ENCODE measurements around the gene MGAT5. TPM values are rescaled to one million over a fixed set of nuclear protein-coding genes. Genes with fewer than 3 reads are reported as not detected.
A peak's percentile ranks its signal among the peaks of the same experiment; 100 is the strongest.

MGAT5 gene
- total and polyA plus RNA-seq, 4 donors, result 3.6 to 53.7 (median 31.3) TPM

DNA sequence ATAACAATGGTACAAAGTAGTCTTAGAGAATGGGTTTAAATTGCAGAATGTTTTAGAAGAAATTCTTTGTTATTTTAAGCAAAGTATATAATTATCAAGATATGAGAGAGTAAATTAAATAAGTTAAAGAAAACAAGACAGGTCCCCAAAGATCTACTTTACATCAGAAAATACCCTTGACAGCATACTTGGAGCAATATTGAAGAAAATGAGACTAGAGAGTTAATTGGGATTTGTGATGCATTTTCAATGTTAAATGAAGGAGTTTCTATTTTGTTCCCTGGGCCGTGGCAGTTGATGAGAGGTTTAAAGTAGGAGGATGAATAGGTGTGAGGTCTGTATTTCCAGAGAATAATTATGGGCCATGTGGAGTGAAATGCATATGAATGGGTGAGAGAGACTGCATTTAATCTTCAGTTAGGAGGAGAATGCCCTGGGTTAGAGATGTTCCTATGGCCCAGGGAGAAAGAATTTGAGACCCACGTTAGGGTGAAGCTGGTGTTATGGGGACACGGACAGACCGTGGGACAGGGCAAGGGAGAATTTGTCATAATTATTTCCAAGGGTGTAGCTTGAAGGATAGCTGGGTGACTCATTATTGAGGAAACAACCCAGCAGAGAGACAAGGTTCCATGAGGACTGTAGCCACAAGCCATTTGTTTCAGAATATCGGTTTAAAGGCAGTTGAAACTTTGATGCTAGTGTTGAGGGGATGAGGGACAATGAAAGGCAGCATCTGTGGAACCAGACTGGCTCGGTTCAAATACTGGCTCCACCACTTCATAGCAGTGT, 22.7 kb downstream of the MGAT5 start:
- TF ChIP-seq, protein P1, sequence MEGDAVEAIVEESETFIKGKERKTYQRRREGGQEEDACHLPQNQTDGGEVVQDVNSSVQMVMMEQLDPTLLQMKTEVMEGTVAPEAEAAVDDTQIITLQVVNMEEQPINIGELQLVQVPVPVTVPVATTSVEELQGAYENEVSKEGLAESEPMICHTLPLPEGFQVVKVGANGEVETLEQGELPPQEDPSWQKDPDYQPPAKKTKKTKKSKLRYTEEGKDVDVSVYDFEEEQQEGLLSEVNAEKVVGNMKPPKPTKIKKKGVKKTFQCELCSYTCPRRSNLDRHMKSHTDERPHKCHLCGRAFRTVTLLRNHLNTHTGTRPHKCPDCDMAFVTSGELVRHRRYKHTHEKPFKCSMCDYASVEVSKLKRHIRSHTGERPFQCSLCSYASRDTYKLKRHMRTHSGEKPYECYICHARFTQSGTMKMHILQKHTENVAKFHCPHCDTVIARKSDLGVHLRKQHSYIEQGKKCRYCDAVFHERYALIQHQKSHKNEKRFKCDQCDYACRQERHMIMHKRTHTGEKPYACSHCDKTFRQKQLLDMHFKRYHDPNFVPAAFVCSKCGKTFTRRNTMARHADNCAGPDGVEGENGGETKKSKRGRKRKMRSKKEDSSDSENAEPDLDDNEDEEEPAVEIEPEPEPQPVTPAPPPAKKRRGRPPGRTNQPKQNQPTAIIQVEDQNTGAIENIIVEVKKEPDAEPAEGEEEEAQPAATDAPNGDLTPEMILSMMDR (IDR thresholded peaks at IDR 0.05; ENCODE audit: control extremely low read depth, extremely low read depth), result no peak
- peaks cover 0 to 41% (median 3%) of the 10 kb centered on the region in 5 donors for H3K4me1 ChIP-seq (ENCODE audit: control insufficient read depth in 5 of 5, insufficient read depth in 5 of 5, low read length in 5 of 5)
- no peak overlapping the region for H3K4me3 ChIP-seq
- peak overlapping the region in 1 of 2 donors; percentile 12 for H3K27ac ChIP-seq (ENCODE audit: low read depth in 1 of 2, low read length in 1 of 2)
- H3K36me3 ChIP-seq (ENCODE audit: control insufficient read depth in 4 of 4, insufficient read depth in 4 of 4, low read length in 4 of 4), result peaks cover 0 to 4% (median 0%) of the 10 kb centered on the region in 4 donors
- ATAC-seq (ENCODE audit: insufficient read depth, low FRiP score), result no peak
- 91 to 97% methylated on average over 6 of the region's 6 CpGs for WGBS, 2 donors
- H3K9ac ChIP-seq (ENCODE audit: insufficient read depth in 1 of 2, low read length in 2 of 2), result no peak overlapping the region
- no peaks in the 10 kb centered on the region for H3K9me3 ChIP-seq (ENCODE audit: control insufficient read depth in 4 of 4, insufficient read depth in 3 of 4, low read length in 3 of 4)
- DNase-seq, result no peak
- no peaks in the 10 kb centered on the region for H3K27me3 ChIP-seq (ENCODE audit: control insufficient read depth in 3 of 3, insufficient read depth in 3 of 3, low read length in 2 of 3)

DNA sequence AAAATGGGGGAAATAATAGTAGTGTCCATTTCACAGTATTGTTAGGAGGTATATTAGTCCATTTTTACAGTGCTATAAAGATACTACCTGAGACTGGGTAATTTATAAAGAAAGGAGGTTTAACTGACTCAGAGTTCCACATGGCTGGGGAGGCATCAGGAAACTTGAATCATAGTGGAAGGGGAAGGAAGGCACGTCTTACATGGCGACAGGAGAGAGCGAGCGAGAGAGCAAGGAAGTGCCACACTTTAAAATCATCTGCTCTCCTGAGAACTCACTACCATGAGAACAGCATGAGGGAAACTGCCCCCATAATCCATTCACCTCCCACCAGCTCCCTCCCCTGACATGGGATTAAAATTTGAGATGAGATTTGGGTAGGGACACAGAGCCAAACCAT, 23.4 kb downstream of the MGAT5 start:
- no peak overlapping the region for H3K27ac ChIP-seq (ENCODE audit: low read depth in 1 of 2, low read length in 1 of 2)
- DNase-seq (no peak), ATAC-seq (ENCODE audit: insufficient read depth, low FRiP score) (no peak)
- H3K27me3 ChIP-seq (ENCODE audit: control insufficient read depth in 3 of 3, insufficient read depth in 3 of 3, low read length in 2 of 3), result no peaks in the 10 kb centered on the region
- TF ChIP-seq, protein P1 (IDR thresholded peaks at IDR 0.05; ENCODE audit: control extremely low read depth, extremely low read depth), result no peak
- 70 to 78% methylated on average over 4 of the region's 4 CpGs for WGBS, 2 donors
- no peak overlapping the region for H3K9ac ChIP-seq (ENCODE audit: insufficient read depth in 1 of 2, low read length in 2 of 2)
- H3K4me3 ChIP-seq, result no peak overlapping the region
- no peaks in the 10 kb centered on the region for H3K36me3 ChIP-seq (ENCODE audit: control insufficient read depth in 4 of 4, insufficient read depth in 4 of 4, low read length in 4 of 4)
- H3K9me3 ChIP-seq (ENCODE audit: control insufficient read depth in 4 of 4, insufficient read depth in 3 of 4, low read length in 3 of 4), result no peaks in the 10 kb centered on the region
- H3K4me1 ChIP-seq (ENCODE audit: control insufficient read depth in 5 of 5, insufficient read depth in 5 of 5, low read length in 5 of 5), result peaks cover 0 to 39% (median 5%) of the 10 kb centered on the region in 5 donors

DNA sequence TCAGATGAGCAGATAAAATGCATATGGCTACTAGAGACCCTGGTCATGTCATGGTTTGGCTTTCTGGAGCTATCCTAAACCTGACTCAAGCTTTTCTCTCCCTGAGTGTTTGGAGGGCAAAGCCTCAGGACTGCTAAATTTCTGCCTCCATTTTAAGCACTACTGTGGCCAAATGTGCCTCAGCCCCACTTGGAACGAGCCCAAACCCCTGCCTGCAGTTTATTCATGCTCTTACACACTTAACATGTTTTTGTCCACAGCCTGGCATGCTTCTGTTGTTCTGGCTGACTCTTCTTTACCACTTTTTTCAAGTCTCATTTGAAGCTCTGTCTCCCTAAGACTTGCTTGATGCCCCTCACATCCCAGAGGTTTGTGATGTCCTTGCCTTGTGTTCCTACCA, 24.7 kb downstream of the MGAT5 start:
- no peaks in the 10 kb centered on the region for H3K36me3 ChIP-seq (ENCODE audit: control insufficient read depth in 4 of 4, insufficient read depth in 4 of 4, low read length in 4 of 4)
- ATAC-seq (ENCODE audit: insufficient read depth, low FRiP score), result no peak
- H3K9ac ChIP-seq (ENCODE audit: insufficient read depth in 1 of 2, low read length in 2 of 2), result no peak overlapping the region
- TF ChIP-seq, protein P1 (IDR thresholded peaks at IDR 0.05; ENCODE audit: control extremely low read depth, extremely low read depth), result no peak
- no peak overlapping the region for H3K4me3 ChIP-seq
- H3K9me3 ChIP-seq (ENCODE audit: control insufficient read depth in 4 of 4, insufficient read depth in 3 of 4, low read length in 3 of 4), result no peaks in the 10 kb centered on the region
- peak in 1 of 3 donors; percentile 26 for DNase-seq
- H3K27me3 ChIP-seq (ENCODE audit: control insufficient read depth in 3 of 3, insufficient read depth in 3 of 3, low read length in 2 of 3), result no peaks in the 10 kb centered on the region
- 77 to 94% methylated on average over 1 of the region's 1 CpG for WGBS, 2 donors
- peak overlapping the region in 1 of 2 donors; percentile 51 for H3K27ac ChIP-seq (ENCODE audit: low read depth in 1 of 2, low read length in 1 of 2)
- H3K4me1 ChIP-seq (ENCODE audit: control insufficient read depth in 5 of 5, insufficient read depth in 5 of 5, low read length in 5 of 5), result peaks cover 0 to 35% (median 5%) of the 10 kb centered on the region in 5 donors
